ENCODE measurements around the gene AIMP2. TPM values are rescaled to one million over a fixed set of nuclear protein-coding genes. Genes with fewer than 3 reads are reported as not detected.
"Not testable (repeated sequence)": the region's sequence is repeated elsewhere in the genome, so short reads cannot be mapped to it uniquely, and the experiment has no call there.

AIMP2 gene
- total RNA-seq, result 47.7 and 49.6 TPM in 2 replicates
- long read RNA-seq, transcript AIMP2-201 (4 exons, 1,225 nt), result major isoform, 225 of 247 reads
- long read RNA-seq, partial matches to known transcripts, result 1 of 247 reads
- long read RNA-seq, other reads (novel, unspliced or antisense), result 17 of 247 reads

DNA sequence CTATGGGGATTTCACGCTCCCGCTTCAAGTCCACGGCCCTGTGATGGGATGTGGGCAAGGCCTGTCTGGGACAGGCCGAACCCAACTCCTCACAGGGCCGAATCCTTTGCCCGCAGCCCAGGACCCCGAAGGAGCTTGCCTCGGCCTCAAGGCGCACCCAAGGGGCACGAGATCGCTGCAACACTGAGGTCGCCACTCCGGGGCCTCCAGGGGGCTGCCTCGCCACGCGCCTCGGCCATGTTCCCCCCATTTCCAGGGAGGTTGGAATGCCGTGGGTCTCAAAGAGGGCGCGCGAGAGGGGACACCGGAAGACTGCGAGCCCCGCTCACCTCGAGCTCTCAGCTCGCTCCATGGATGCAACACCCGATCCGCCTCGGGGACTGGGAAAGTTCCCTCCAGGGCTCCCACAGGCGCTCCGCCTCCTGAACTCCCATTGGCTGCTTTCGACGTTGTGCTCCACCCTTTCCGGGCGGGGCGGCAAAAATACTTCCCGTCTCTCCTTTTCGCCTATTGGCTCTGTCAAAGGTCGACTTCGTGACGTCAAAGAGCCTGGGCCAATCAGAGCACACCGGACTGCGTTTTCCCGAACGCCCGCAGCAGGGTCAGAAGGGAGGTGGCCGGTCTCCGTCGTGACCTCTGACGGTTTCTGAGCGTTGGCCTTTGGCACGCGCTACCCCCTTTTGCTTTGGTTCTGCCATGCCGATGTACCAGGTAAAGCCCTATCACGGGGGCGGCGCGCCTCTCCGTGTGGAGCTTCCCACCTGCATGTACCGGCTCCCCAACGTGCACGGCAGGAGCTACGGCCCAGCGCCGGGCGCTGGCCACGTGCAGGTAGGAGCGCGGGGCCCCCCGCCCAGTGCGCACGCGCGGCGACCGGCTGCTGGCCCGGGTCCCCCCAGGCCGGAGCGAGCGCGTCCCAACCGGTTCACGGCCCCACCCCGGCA is at the start of gene AIMP2, which contains the start of gene PMS2:
Gene AIMP2, plus strand, starts transcription at position 605 of the 944 bp plus-strand sequence. Its CDS starts 92 bp downstream, at position 697.
Gene PMS2, minus strand, starts transcription at position 382 of the 944 bp plus-strand sequence. Its CDS starts 30 bp downstream, at position 352.
- Mint-ChIP-seq H3K27ac (ENCODE audit: unreplicated experiment) (peak within 1 kb of the TSS; percentile 91), H3K27me3 (ENCODE audit: unreplicated experiment) (no peaks in the 10 kb centered on the region), H3K4me3 (ENCODE audit: unreplicated experiment) (peak within 1 kb of the TSS; percentile 85), H3K4me1 (ENCODE audit: unreplicated experiment) (peaks cover 31% of the 10 kb centered on the region), H3K36me3 (ENCODE audit: unreplicated experiment) (peaks cover 15% of the 10 kb centered on the region), H3K9me3 (ENCODE audit: unreplicated experiment) (no peaks in the 10 kb centered on the region)
- DNase-seq (ENCODE audit: extremely low spot score, unreplicated experiment), result peak; percentile 98
- TF ChIP-seq, protein P1, sequence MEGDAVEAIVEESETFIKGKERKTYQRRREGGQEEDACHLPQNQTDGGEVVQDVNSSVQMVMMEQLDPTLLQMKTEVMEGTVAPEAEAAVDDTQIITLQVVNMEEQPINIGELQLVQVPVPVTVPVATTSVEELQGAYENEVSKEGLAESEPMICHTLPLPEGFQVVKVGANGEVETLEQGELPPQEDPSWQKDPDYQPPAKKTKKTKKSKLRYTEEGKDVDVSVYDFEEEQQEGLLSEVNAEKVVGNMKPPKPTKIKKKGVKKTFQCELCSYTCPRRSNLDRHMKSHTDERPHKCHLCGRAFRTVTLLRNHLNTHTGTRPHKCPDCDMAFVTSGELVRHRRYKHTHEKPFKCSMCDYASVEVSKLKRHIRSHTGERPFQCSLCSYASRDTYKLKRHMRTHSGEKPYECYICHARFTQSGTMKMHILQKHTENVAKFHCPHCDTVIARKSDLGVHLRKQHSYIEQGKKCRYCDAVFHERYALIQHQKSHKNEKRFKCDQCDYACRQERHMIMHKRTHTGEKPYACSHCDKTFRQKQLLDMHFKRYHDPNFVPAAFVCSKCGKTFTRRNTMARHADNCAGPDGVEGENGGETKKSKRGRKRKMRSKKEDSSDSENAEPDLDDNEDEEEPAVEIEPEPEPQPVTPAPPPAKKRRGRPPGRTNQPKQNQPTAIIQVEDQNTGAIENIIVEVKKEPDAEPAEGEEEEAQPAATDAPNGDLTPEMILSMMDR (IDR thresholded peaks at IDR 0.05), result peak; percentile 21

DNA sequence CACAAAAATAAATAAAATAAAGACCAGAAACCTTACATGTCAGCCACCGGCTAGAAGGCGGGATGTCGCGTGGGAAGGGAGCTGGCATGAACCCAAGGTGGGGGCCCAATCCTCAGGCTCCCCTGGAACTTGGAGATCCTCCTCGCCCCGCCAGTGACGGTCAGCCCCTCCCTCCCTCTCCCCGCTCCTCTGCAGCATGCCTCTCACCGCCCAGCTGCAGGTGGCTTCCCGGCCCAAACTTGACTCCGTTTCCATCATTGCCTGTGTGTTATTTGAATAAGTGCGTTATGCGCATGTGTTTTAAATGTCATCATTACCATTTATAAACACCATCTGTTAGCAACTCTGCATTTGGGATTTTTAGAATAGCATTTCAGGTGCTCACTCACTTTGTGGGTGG is 45.9 kb upstream of the AIMP2 start:
- H3K9me3 Mint-ChIP-seq (ENCODE audit: unreplicated experiment); H3K27me3 Mint-ChIP-seq (ENCODE audit: unreplicated experiment); H3K4me1 Mint-ChIP-seq (ENCODE audit: unreplicated experiment); H3K4me3 Mint-ChIP-seq (ENCODE audit: unreplicated experiment); DNase-seq (ENCODE audit: extremely low spot score, unreplicated experiment); H3K27ac Mint-ChIP-seq (ENCODE audit: unreplicated experiment); H3K36me3 Mint-ChIP-seq (ENCODE audit: unreplicated experiment): not testable (repeated sequence)

DNA sequence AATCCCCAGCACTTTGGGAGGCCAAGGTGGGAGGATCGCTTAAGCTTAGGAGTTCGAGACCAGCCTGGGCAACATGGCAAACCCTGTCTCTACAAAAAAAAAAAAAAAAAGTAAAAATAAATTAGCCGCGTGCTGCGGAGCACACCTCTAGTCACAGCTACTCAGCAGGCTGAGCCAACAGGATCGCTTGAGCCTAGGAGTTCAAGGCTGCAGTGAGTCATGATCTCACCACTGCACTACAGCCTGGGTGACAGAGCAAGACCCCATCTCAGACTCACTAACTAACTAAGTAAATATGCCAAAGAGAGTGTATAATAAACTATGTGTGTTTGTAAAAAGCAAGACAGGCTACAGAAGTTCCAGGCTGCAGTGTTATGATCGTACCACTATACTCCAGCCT is 45.3 kb upstream of the AIMP2 start:
- H3K27me3 Mint-ChIP-seq (ENCODE audit: unreplicated experiment); H3K4me1 Mint-ChIP-seq (ENCODE audit: unreplicated experiment); H3K36me3 Mint-ChIP-seq (ENCODE audit: unreplicated experiment); H3K27ac Mint-ChIP-seq (ENCODE audit: unreplicated experiment); DNase-seq (ENCODE audit: extremely low spot score, unreplicated experiment); H3K4me3 Mint-ChIP-seq (ENCODE audit: unreplicated experiment); H3K9me3 Mint-ChIP-seq (ENCODE audit: unreplicated experiment): not testable (repeated sequence)

DNA sequence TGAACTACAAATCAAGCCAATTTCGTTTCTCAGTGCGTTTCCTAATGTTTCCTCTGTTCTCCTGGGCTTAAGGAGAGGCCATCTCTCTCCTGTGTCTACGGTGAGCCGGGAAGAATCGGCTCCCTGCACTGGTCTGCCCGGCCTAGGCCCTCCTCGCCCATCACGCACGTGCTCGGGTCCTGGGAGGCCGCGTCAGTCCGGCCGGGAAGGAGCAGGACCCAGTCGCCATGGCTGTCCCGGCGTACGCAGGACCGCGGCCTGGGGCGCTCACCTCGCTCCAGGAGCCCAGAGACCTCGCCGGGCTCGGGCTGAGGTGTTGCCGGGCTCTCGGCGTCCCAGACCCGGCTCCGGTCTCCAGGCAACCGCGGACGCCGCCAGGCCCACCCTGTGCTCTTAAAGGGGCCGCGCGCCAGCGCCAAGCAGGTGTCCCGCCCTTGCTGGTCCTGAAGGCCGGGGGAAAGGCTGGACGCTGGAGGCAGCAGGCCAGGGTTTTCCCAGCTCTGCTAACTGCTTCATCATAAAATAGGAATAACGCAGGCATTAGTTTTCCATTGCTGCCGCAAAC is 38.6 kb upstream of the AIMP2 start, which contains the start of gene RSPH10B:
Gene RSPH10B, minus strand, starts transcription at position 343 of the 565 bp plus-strand sequence. CDS start 3,573 bp downstream, outside the sequence.
- H3K9me3 Mint-ChIP-seq (ENCODE audit: unreplicated experiment); H3K27ac Mint-ChIP-seq (ENCODE audit: unreplicated experiment); H3K36me3 Mint-ChIP-seq (ENCODE audit: unreplicated experiment); DNase-seq (ENCODE audit: extremely low spot score, unreplicated experiment); H3K27me3 Mint-ChIP-seq (ENCODE audit: unreplicated experiment); H3K4me3 Mint-ChIP-seq (ENCODE audit: unreplicated experiment); H3K4me1 Mint-ChIP-seq (ENCODE audit: unreplicated experiment): not testable (repeated sequence)

DNA sequence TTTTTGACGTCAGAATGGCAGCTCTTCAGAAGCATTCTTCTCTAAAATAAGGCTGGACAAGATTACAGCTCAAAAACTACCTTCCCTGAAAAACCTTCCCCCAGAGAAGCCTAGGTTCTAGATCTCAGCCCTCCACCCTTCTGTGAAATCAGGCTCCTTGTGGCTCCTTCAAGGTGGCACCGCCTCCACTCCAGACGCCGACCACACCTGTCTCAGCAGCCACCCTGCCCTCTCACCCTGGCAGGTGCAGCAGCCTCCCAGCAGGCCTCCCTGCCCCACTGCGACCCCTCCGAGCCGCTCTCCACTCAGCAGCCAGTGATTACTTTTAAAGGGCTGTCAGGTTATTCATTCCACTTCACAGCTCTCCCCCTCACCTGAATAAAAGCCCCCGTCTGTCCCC is 35.5 kb upstream of the AIMP2 start:
- not testable (repeated sequence) for H3K27me3 Mint-ChIP-seq (ENCODE audit: unreplicated experiment); H3K4me1 Mint-ChIP-seq (ENCODE audit: unreplicated experiment); H3K9me3 Mint-ChIP-seq (ENCODE audit: unreplicated experiment); DNase-seq (ENCODE audit: extremely low spot score, unreplicated experiment); H3K4me3 Mint-ChIP-seq (ENCODE audit: unreplicated experiment); H3K27ac Mint-ChIP-seq (ENCODE audit: unreplicated experiment); H3K36me3 Mint-ChIP-seq (ENCODE audit: unreplicated experiment)

DNA sequence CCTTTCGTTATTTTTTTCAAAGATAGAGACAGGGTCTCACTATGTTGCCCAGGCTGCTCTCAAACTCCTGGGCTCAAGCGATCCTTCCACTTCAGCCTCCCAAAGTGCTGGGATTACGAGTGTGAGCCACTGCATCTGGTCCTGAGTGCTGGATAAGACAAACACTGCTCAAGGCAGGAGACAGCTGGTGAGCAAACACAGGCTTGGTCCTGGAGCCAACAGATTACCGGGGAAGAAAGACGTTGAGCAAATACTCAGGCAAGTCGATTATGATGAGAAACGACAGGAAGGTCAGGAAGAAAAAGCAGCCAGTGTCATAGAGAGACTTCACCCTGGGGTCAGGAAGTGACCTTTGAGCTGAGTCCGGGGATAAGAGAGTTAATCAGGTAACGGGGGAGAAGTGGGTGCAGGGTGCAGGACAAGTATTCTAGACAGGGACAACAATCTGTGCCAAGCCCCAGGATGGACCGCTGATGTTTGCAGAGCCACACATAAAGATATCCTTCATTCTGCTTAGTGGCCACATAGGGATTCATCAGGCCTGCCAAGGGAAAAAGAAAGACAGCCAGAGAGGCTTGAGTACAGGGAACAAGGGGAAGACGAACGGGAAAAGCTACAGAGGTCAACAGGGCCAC is 29.3 kb upstream of the AIMP2 start:
- not testable (repeated sequence) for H3K27me3 Mint-ChIP-seq (ENCODE audit: unreplicated experiment); H3K27ac Mint-ChIP-seq (ENCODE audit: unreplicated experiment); DNase-seq (ENCODE audit: extremely low spot score, unreplicated experiment); H3K9me3 Mint-ChIP-seq (ENCODE audit: unreplicated experiment); H3K4me1 Mint-ChIP-seq (ENCODE audit: unreplicated experiment); H3K4me3 Mint-ChIP-seq (ENCODE audit: unreplicated experiment)
- H3K36me3 Mint-ChIP-seq (ENCODE audit: unreplicated experiment), result peaks cover 13% of the 10 kb centered on the region

DNA sequence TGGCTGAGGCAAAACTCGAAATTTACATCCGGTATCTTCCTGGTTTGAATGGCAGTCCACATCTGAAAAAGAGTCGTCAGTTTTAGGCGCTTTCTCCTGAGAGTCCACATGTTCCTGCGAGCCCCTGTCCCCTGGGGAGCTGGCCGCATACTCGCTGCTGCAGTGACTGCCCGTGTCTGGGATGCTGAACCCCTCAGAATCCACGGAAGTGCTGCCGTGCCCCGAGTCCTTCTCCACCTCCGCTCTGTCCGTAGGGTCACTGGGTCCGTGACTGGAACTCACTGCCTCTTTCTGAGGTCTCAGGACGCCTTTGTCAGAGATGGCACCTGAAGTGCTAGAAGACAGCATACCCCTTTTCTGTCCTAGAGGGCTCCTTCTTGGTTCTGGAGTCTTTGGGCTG is 22.0 kb upstream of the AIMP2 start:
- not testable (repeated sequence) for H3K27ac Mint-ChIP-seq (ENCODE audit: unreplicated experiment); H3K4me3 Mint-ChIP-seq (ENCODE audit: unreplicated experiment); H3K27me3 Mint-ChIP-seq (ENCODE audit: unreplicated experiment); DNase-seq (ENCODE audit: extremely low spot score, unreplicated experiment); H3K4me1 Mint-ChIP-seq (ENCODE audit: unreplicated experiment); H3K9me3 Mint-ChIP-seq (ENCODE audit: unreplicated experiment)
- H3K36me3 Mint-ChIP-seq (ENCODE audit: unreplicated experiment), result peaks cover 28% of the 10 kb centered on the region
